Small intestine (tissue), 7 donors: Measurements from ENCODE around the gene ZNF579. TPM values are rescaled to one million over a fixed set of nuclear protein-coding genes. Genes with fewer than 3 reads are reported as not detected.

Source experiments
- DNase-seq, 2 donors: peaks; one replicate each; pipeline versions ENCODE4 v3.0.0 to v3.0.0-alpha.2; 2013
- FAIRE-seq: peaks from 2 replicates; lab custom pipeline; 2012; peaks lifted over from hg19 to GRCh38; lab: Jason Lieb, UNC
- H3K27ac ChIP-seq, 3 donors: one replicate each; pipeline ENCODE4 v1.5.1; 2013; ENCODE audit warnings: low read length in 2 of 3, mild to moderate bottlenecking in 2 of 3, control low read depth in 1 of 3, inconsistent platforms in 1 of 3, low read depth in 1 of 3, moderate library complexity in 1 of 3
- H3K27me3 ChIP-seq, 3 donors: one replicate each; pipeline ENCODE4 v1.6.1; 2013; ENCODE audit warnings: low read length in 3 of 3, inconsistent platforms in 1 of 3; ENCODE audit not compliant: control insufficient read depth in 3 of 3, insufficient read depth in 3 of 3
- H3K36me3 ChIP-seq, 3 donors: one replicate each; pipeline ENCODE4 v1.6.1; 2013; ENCODE audit warnings: low read length in 3 of 3, inconsistent platforms in 1 of 3, low read depth in 1 of 3, mild to moderate bottlenecking in 1 of 3, moderate library complexity in 1 of 3; ENCODE audit not compliant: control insufficient read depth in 3 of 3, insufficient read depth in 2 of 3
- H3K4me1 ChIP-seq, 3 donors: one replicate each; pipeline ENCODE4 v1.6.1; 2013; ENCODE audit warnings: low read length in 2 of 3, inconsistent platforms in 1 of 3, low read depth in 1 of 3, mild to moderate bottlenecking in 1 of 3, moderate library complexity in 1 of 3; ENCODE audit not compliant: control insufficient read depth in 3 of 3, insufficient read depth in 2 of 3
- H3K4me3 ChIP-seq, 3 donors: one replicate each; pipeline ENCODE4 v1.5.1; 2013; ENCODE audit warnings: low read length in 3 of 3, control low read depth in 1 of 3, inconsistent platforms in 1 of 3, low read depth in 1 of 3, mild to moderate bottlenecking in 1 of 3, moderate library complexity in 1 of 3
- H3K9me3 ChIP-seq, 2 donors: one replicate each; pipeline ENCODE4 v1.6.1; 2013; ENCODE audit warnings: low read depth in 1 of 2, low read length in 1 of 2; ENCODE audit not compliant: control insufficient read depth in 2 of 2, insufficient read depth in 1 of 2
- WGBS, 3 donors: extraction: QIAGEN DNeasy Blood & Tissue Kit; methylation state at CpG; one replicate each; pipeline ENCODE4 v1.1.7; 2013; 5-methylcytosine and 5-hydroxymethylcytosine counted together
- polyA plus RNA-seq, 4 donors: library from polyadenylated mRNA; stranded (reverse) in 3 of 4; unstranded in 1 of 4; fragments of 200-250 nt in 3 of 4; fragments of 120-200 nt in 1 of 4; gene quantifications; one replicate each; pipeline versions ENCODE4 v1.2.1 to v1.2.3, GENCODE V29; 2013
- donor health status: healthy with polysubstance abuse.
- donor health status: control.
- donor health status: control.
- donor health status: Bipolar disorder and iron deficiency.
- donor health status: healthy.

Gene ZNF579
- polyA plus RNA-seq, 4 donors: 2.2 to 12.7 (median 4.8) TPM

GRCh38 chr19:55559684-55560083, 21.0 kb downstream of the ZNF579 start:
- FAIRE-seq: no peak
- WGBS, 3 donors: 55 to 77% (median 74%) methylated on average over 9 of the region's 9 CpGs

GRCh38 chr19:55554741-55555152, 25.9 kb downstream of the ZNF579 start:
- 23 to 62% (median 23%) methylated on average over 8 of the region's 8 CpGs for WGBS, 3 donors
- H3K27ac ChIP-seq: no peak overlapping the region
- H3K4me3 ChIP-seq: no peak overlapping the region
- FAIRE-seq (no peak), DNase-seq (peak in 1 of 2 donors; percentile 38)
- H3K27me3 ChIP-seq: peaks cover 0 to 3% (median 1%) of the 10 kb centered on the region in 3 donors
- H3K36me3 ChIP-seq: no peaks in the 10 kb centered on the region
- H3K4me1 ChIP-seq: peaks cover 0 to 6% (median 0%) of the 10 kb centered on the region in 3 donors
- no peaks in the 10 kb centered on the region for H3K9me3 ChIP-seq

More at GRCh38 chr19:55559684-55560083, 21.0 kb downstream of the ZNF579 start:
- peak in 1 of 2 donors; percentile 7 for DNase-seq
- H3K27me3 ChIP-seq: no peaks in the 10 kb centered on the region
- peaks cover 0 to 12% (median 0%) of the 10 kb centered on the region in 3 donors for H3K4me1 ChIP-seq
- H3K4me3 ChIP-seq: no peak overlapping the region
- H3K36me3 ChIP-seq: no peaks in the 10 kb centered on the region
- H3K9me3 ChIP-seq: peaks cover 2 to 6% of the 10 kb centered on the region in 2 donors
- H3K27ac ChIP-seq: no peak overlapping the region

GRCh38 chr19:55554302-55554701, 26.3 kb downstream of the ZNF579 start:
- H3K4me3 ChIP-seq: no peak overlapping the region
- H3K36me3 ChIP-seq: no peaks in the 10 kb centered on the region
- no peak for DNase-seq
- H3K9me3 ChIP-seq: no peaks in the 10 kb centered on the region
- peaks cover 0 to 3% (median 1%) of the 10 kb centered on the region in 3 donors for H3K27me3 ChIP-seq
- 82 to 90% (median 90%) methylated on average over 9 of the region's 9 CpGs for WGBS, 3 donors
- no peak overlapping the region for H3K27ac ChIP-seq
- peaks cover 0 to 7% (median 0%) of the 10 kb centered on the region in 3 donors for H3K4me1 ChIP-seq
- FAIRE-seq: no peak

GRCh38 chr19:55553217-55554182, 27.1 kb downstream of the ZNF579 start:
- H3K27me3 ChIP-seq: peaks cover 0 to 3% (median 1%) of the 10 kb centered on the region in 3 donors
- H3K36me3 ChIP-seq: no peaks in the 10 kb centered on the region
- H3K27ac ChIP-seq: no peak overlapping the region
- FAIRE-seq (no peak), DNase-seq (no peak)
- no peak overlapping the region for H3K4me3 ChIP-seq
- 58 to 65% (median 61%) methylated on average over 13 of the region's 13 CpGs for whole genome bisulfite sequencing, 3 donors
- H3K9me3 ChIP-seq: no peaks in the 10 kb centered on the region
- peaks cover 0 to 7% (median 0%) of the 10 kb centered on the region in 3 donors for H3K4me1 ChIP-seq

GRCh38 chr19:55552620-55553019, 28.0 kb downstream of the ZNF579 start:
- Histone ChIP-seq H3K27ac (no peak overlapping the region), H3K4me1 (peaks cover 0 to 7% (median 0%) of the 10 kb centered on the region in 3 donors), H3K36me3 (no peaks in the 10 kb centered on the region), H3K4me3 (no peak overlapping the region), H3K9me3 (no peaks in the 10 kb centered on the region), H3K27me3 (peaks cover 0 to 3% (median 1%) of the 10 kb centered on the region in 3 donors)
- FAIRE-seq (no peak), DNase-seq (no peak)
- 71 to 87% (median 84%) methylated on average over 13 of the region's 13 CpGs for WGBS, 3 donors

- Histone ChIP-seq H3K4me1 (peaks cover 0 to 7% (median 0%) of the 10 kb centered on the region in 3 donors), H3K27ac (no peak overlapping the region), H3K4me3 (no peak overlapping the region), H3K27me3 (peaks cover 0 to 3% (median 1%) of the 10 kb centered on the region in 3 donors), H3K9me3 (no peaks in the 10 kb centered on the region), H3K36me3 (no peaks in the 10 kb centered on the region)
- 77 to 86% (median 80%) methylated on average over 5 of the region's 5 CpGs for WGBS, 3 donors
- DNase-seq: no peak
- no peak for FAIRE-seq
These were observed 28.4 kb downstream of the ZNF579 start for GRCh38 chr19:55552206-55552605.

GRCh38 chr19:55550321-55550650, 30.4 kb downstream of the ZNF579 start:
- WGBS, 3 donors: 47 to 70% (median 56%) methylated on average over 7 of the region's 7 CpGs
- Histone ChIP-seq H3K27ac (no peak overlapping the region), H3K27me3 (peaks cover 0 to 5% (median 1%) of the 10 kb centered on the region in 3 donors), H3K36me3 (no peaks in the 10 kb centered on the region), H3K4me3 (no peak overlapping the region), H3K9me3 (no peaks in the 10 kb centered on the region), H3K4me1 (peaks cover 0 to 7% (median 0%) of the 10 kb centered on the region in 3 donors)
- DNase-seq (no peak), FAIRE-seq (no peak)

GRCh38 chr19:55549500-55550320, 30.9 kb downstream of the ZNF579 start:
- peaks cover 0 to 5% (median 1%) of the 10 kb centered on the region in 3 donors for H3K27me3 ChIP-seq
- WGBS, 3 donors: 7 to 32% (median 28%) methylated on average over 36 of the region's 36 CpGs
- H3K27ac ChIP-seq: peak overlapping the region in 2 of 3 donors; percentile 7 to 60
- no peak for FAIRE-seq
- no peaks in the 10 kb centered on the region for H3K9me3 ChIP-seq
- H3K36me3 ChIP-seq: no peaks in the 10 kb centered on the region
- H3K4me3 ChIP-seq: peak overlapping the region in 1 of 3 donors; percentile 24
- DNase-seq: peak; percentile 21 to 46
- H3K4me1 ChIP-seq: peaks cover 0 to 7% (median 0%) of the 10 kb centered on the region in 3 donors
